ENCODE data around the gene TRAF3. TPM values are rescaled to one million over a fixed set of nuclear protein-coding genes. Genes with fewer than 3 reads are reported as not detected.
"Not testable (repeated sequence)": the region's sequence is repeated elsewhere in the genome, so short reads cannot be mapped to it uniquely, and the experiment has no call there.

TRAF3 gene
- polyA plus RNA-seq, 1 donor from 2014 or later = 35.3 TPM

GRCh38 chr14:102854091-102854703 is 76.9 kb downstream of the TRAF3 start:
- H3K4me3 Mint-ChIP-seq = no peak overlapping the region
- H3K9me3 Mint-ChIP-seq = no peaks in the 10 kb centered on the region
- H3K27me3 Mint-ChIP-seq = no peaks in the 10 kb centered on the region
- H3K4me1 Mint-ChIP-seq = peaks cover 11 to 22% (median 13%) of the 10 kb centered on the region in 3 donors
- H3K36me3 Mint-ChIP-seq = peaks cover 13% of the 10 kb centered on the region
- H3K27ac Mint-ChIP-seq = peak overlapping the region in 2 of 3 donors; percentile 2 to 14

GRCh38 chr14:102856179-102856578 is 78.9 kb downstream of the TRAF3 start:
- Mint-ChIP-seq H3K27ac (no peak overlapping the region), H3K36me3 (peaks cover 19% of the 10 kb centered on the region), H3K9me3 (peaks cover 0 to 3% (median 3%) of the 10 kb centered on the region in 3 donors), H3K4me3 (no peak overlapping the region), H3K4me1 (peaks cover 6 to 17% (median 13%) of the 10 kb centered on the region in 3 donors), H3K27me3 (no peaks in the 10 kb centered on the region)

DNA sequence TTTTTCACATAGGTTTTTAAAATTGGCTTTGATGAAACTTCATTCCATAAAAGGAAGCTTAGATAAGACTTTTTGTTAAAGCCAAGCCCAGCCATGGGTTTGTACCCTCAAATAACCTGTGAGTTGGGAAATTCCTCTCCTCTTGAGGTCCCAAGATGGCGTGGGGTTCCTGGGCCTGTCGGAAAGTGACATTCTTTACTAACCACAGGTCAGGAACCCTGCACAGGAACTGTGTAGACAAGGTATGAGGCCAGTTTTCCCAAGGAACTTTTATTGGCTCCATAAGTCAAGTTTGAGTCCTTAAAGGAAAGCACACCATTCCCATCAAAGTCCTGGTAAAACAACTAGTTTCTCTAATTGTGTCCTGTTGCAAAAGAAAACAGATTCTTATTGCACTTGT is 80.2 kb downstream of the TRAF3 start:
- no peak overlapping the region for H3K27ac Mint-ChIP-seq
- no peaks in the 10 kb centered on the region for H3K27me3 Mint-ChIP-seq
- peaks cover 0 to 8% (median 5%) of the 10 kb centered on the region in 3 donors for H3K9me3 Mint-ChIP-seq
- peaks cover 6 to 17% (median 15%) of the 10 kb centered on the region in 3 donors for H3K4me1 Mint-ChIP-seq
- H3K4me3 Mint-ChIP-seq = no peak overlapping the region
- H3K36me3 Mint-ChIP-seq = peaks cover 23% of the 10 kb centered on the region

GRCh38 chr14:102859911-102860310 is 82.7 kb downstream of the TRAF3 start:
- Mint-ChIP-seq H3K27ac (peak overlapping the region in 1 of 3 donors; percentile 67), H3K36me3 (peaks cover 27% of the 10 kb centered on the region), H3K4me3 (no peak overlapping the region), H3K9me3 (peaks cover 0 to 12% (median 5%) of the 10 kb centered on the region in 3 donors), H3K4me1 (peaks cover 6 to 13% (median 8%) of the 10 kb centered on the region in 3 donors), H3K27me3 (no peaks in the 10 kb centered on the region)

- peak overlapping the region in 1 of 3 donors; percentile 64 for H3K27ac Mint-ChIP-seq
- peak overlapping the region in 1 of 4 donors; percentile 18 for H3K4me3 Mint-ChIP-seq
- peaks cover 0 to 12% (median 5%) of the 10 kb centered on the region in 3 donors for H3K9me3 Mint-ChIP-seq
- H3K4me1 Mint-ChIP-seq = peaks cover 5 to 10% (median 7%) of the 10 kb centered on the region in 3 donors
- no peaks in the 10 kb centered on the region for H3K27me3 Mint-ChIP-seq
- H3K36me3 Mint-ChIP-seq = peaks cover 22% of the 10 kb centered on the region
Measured at GRCh38 chr14:102862154-102862773, 85.0 kb downstream of the TRAF3 start.

DNA sequence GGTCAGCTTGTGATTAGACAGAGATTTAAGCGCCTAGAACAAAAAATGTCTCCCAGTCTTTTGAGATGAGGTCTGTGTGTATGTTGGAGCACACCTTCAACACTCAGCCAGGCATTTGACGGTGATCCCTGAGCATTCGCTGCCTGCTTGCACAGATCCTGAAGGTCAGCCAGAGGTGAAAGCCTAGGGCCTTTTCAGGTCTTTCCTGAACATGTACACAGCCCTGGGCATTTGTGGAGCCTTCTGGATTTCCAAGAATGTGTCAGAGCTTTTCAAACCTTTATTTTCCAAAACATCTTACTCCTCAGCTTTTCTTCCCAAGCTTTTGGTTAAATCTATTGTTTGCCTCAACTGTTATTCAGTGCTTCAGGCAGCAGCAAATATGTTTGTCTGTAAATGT is 86.1 kb downstream of the TRAF3 start:
- Mint-ChIP-seq H3K27ac (peak overlapping the region in 1 of 3 donors; percentile 39), H3K4me1 (peaks cover 6 to 13% (median 11%) of the 10 kb centered on the region in 3 donors), H3K27me3 (no peaks in the 10 kb centered on the region), H3K4me3 (no peak overlapping the region), H3K36me3 (peaks cover 19% of the 10 kb centered on the region), H3K9me3 (peaks cover 0 to 12% (median 5%) of the 10 kb centered on the region in 3 donors)

DNA sequence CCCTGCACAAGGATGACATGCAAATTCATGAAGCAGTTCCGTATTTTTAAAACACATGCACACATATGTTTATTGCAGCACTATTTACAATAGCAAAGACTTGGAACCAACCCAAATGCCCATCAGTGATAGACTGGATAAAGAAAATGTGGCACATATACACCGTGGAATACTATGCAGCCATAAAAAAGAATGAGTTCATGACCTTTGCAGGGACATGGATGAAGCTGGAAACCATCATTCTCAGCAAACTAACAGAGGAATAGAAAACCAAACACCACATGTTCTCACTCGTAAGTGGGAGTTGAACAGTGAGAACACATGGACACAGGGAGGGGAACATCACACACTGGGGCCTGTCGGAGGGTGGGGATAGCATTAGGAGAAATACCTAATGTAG is 88.7 kb downstream of the TRAF3 start:
- peaks cover 18% of the 10 kb centered on the region for H3K36me3 Mint-ChIP-seq
- not testable (repeated sequence) for H3K9me3 Mint-ChIP-seq, H3K4me3 Mint-ChIP-seq, H3K27me3 Mint-ChIP-seq, H3K27ac Mint-ChIP-seq
- peaks cover 14 to 20% (median 16%) of the 10 kb centered on the region in 3 donors for H3K4me1 Mint-ChIP-seq

DNA sequence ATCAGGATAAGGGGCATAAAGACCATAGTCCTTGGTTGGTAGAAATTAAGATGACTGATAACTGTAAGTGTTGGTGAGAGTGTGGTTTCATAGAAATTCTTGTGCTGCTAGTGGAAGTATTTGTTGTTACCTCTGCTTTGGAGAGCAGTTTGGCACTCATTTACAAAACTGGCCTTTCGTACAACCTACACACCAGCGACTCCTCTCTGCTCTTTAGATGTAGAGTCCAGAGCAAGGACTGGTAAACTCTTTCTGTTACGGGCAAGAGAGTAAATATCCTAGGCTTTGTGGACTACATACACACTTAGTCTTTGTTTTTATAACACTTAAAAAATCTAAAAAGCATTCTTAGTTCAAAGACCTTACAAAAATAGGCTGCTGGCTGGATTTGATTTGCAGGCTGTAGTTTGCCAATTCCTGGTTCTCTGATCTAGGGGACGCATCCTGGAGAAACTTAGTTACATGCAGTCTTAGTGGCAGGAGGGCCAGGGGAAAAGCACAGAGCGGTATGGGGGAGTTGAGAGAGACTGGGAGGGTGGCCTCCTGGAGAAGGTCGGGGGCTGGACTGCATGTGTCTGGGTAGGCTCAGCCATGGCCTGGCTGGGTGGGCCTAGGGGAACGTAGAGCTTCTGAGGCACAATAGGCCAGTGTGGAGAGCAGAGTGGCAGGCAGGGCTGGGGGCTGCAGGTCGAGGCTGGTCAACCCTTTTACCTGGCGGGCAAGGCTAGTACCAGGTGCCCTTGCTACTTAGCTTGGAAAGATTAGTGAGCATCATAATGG is 89.9 kb downstream of the TRAF3 start:
- no peak overlapping the region for H3K4me3 Mint-ChIP-seq
- H3K9me3 Mint-ChIP-seq = peaks cover 0 to 4% (median 0%) of the 10 kb centered on the region in 3 donors
- H3K4me1 Mint-ChIP-seq = peaks cover 18 to 27% (median 20%) of the 10 kb centered on the region in 3 donors
- no peaks in the 10 kb centered on the region for H3K27me3 Mint-ChIP-seq
- H3K36me3 Mint-ChIP-seq = peaks cover 12% of the 10 kb centered on the region
- H3K27ac Mint-ChIP-seq = no peak overlapping the region

DNA sequence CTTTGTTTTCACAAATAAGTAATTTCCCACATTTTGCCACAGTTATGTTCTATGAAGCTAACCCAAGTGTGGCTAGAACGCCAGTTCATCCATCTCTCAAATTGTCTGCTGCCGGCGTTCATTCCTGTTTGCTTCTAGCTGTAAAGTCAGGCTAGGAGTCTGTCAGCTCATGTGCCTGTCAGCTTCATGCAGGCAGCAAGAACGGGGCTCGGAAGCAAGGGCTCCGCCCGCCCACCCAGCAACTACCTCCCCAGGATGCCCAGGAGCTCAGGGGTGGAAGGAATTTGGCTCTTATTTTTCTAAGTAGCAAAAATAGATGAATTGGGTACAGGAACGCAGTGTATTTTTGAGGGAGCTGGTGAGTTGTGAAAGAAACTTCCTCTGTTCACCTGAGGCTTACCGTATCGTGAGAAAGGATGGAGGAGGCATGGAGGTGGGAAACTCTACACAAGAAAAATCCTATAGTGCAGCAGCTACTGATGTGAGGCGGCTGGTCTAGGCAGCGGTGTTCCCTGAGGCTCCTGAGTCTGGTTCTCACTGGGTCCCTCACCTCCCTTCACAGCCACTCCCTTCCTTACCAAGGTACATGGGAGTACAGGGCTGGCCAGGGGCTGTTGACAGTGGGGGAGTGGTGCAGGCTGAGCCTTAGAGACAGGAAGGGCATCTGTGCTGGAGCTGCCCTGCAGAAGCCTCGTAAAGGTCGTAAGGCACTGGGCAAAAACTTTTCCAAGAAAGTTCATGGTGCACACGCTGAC is 90.8 kb downstream of the TRAF3 start:
- H3K4me1 Mint-ChIP-seq = peaks cover 18 to 27% (median 19%) of the 10 kb centered on the region in 3 donors
- H3K36me3 Mint-ChIP-seq = peaks cover 7% of the 10 kb centered on the region
- H3K9me3 Mint-ChIP-seq = peaks cover 0 to 2% (median 0%) of the 10 kb centered on the region in 3 donors
- no peaks in the 10 kb centered on the region for H3K27me3 Mint-ChIP-seq
- peak overlapping the region in 2 of 3 donors; percentile 10 to 62 for H3K27ac Mint-ChIP-seq
- peak overlapping the region in 1 of 4 donors; percentile 44 for H3K4me3 Mint-ChIP-seq

GRCh38 chr14:102868956-102869547 is 91.8 kb downstream of the TRAF3 start:
- H3K27ac Mint-ChIP-seq = peak overlapping the region; percentile 62 to 86 (median 71)
- H3K4me3 Mint-ChIP-seq = peak overlapping the region in 2 of 4 donors; percentile 39 to 77
- peaks cover 4% of the 10 kb centered on the region for H3K36me3 Mint-ChIP-seq
- H3K9me3 Mint-ChIP-seq = no peaks in the 10 kb centered on the region
- no peaks in the 10 kb centered on the region for H3K27me3 Mint-ChIP-seq
- H3K4me1 Mint-ChIP-seq = peaks cover 18 to 27% (median 19%) of the 10 kb centered on the region in 3 donors

- Mint-ChIP-seq H3K4me3 (no peak overlapping the region), H3K9me3 (no peaks in the 10 kb centered on the region), H3K4me1 (peaks cover 15 to 27% (median 19%) of the 10 kb centered on the region in 3 donors), H3K27me3 (no peaks in the 10 kb centered on the region), H3K36me3 (peaks cover 5% of the 10 kb centered on the region), H3K27ac (peak overlapping the region in 2 of 3 donors; percentile 13 to 80)
Measured at GRCh38 chr14:102870246-102870645, 93.0 kb downstream of the TRAF3 start.

DNA sequence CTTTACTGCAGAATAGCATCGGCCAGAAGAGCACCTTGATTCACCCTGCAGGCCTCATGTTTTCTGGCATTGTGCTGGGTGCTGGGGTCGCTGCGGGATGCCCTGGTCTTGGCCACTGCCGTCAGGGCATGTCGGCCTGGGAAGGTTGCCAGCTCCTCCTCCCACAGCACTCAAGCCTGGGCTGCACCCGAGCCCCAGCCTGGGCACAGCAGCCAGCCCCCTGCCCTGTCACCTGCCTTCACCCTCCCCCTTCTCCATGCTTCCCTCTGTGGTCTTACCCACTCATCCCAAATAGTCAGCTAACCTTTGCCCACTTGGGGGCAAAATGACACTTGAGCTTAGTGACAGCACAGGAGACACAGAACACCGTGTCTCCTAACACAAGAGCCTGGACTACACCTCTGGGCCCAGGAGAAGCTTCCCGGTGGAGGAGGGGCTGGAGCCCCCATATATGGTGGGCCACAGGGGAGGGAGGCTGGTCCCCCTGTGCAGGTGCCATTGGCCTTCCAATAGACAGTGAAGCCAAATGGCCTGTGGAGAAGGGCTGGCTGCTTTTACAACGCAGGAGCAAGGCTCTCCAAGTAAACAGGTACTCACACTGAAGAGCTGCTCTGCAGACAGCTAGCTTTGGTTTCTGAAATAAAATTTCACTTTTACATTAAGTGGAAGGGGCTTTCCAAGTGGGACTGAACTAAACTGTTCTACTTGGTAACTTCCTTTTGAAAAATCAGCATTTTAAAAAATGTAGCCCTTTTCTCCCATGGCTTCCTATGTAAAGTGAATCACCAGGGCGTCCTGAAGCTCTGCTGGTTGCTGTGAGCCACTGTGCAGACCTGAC is 94.0 kb downstream of the TRAF3 start:
- Mint-ChIP-seq H3K4me1 (peaks cover 15 to 27% (median 18%) of the 10 kb centered on the region in 3 donors), H3K9me3 (no peaks in the 10 kb centered on the region), H3K36me3 (peaks cover 5% of the 10 kb centered on the region), H3K27ac (peak overlapping the region in 1 of 3 donors; percentile 31), H3K27me3 (no peaks in the 10 kb centered on the region), H3K4me3 (no peak overlapping the region)

- no peaks in the 10 kb centered on the region for H3K9me3 Mint-ChIP-seq
- H3K4me3 Mint-ChIP-seq = no peak overlapping the region
- peak overlapping the region in 2 of 3 donors; percentile 84 to 90 for H3K27ac Mint-ChIP-seq
- peaks cover 5% of the 10 kb centered on the region for H3K36me3 Mint-ChIP-seq
- H3K27me3 Mint-ChIP-seq = no peaks in the 10 kb centered on the region
- H3K4me1 Mint-ChIP-seq = peaks cover 15 to 24% (median 18%) of the 10 kb centered on the region in 3 donors
Measured at GRCh38 chr14:102872020-102872419, 94.8 kb downstream of the TRAF3 start.

Data from IgD-negative memory B cell (primary cell).